MM.1S (cell line): ENCODE results near the gene GCG.

Experiments used
- DNase-seq: peaks from one replicate; pipeline ENCODE4 v3.0.0-alpha.2; 2015
- H2AFZ ChIP-seq: fragments of 300-600 bp; sonication (generic); 2 replicates; pipeline ENCODE4 v1.6.0; 2016; ENCODE audit warnings: antibody characterized with exemption, low read length
- H3F3A ChIP-seq: fragments of 300-600 bp; sonication (generic); 2 replicates; pipeline ENCODE4 v1.6.1; 2016; ENCODE audit warnings: mild to moderate bottlenecking, antibody characterized with exemption, low read length, moderate library complexity, mixed read lengths; ENCODE audit not compliant: insufficient read depth
- H3K27ac ChIP-seq: fragments of 300-600 bp; sonication (generic); 2 replicates; pipeline ENCODE4 v1.5.1; 2016; ENCODE audit warnings: mild to moderate bottlenecking, low read length
- H3K27me3 ChIP-seq: fragments of 300-600 bp; sonication (generic); replicated peaks from 2 replicates; pipeline ENCODE4 v1.6.0; 2016; ENCODE audit warnings: low read length; ENCODE audit not compliant: insufficient read depth
- H3K36me3 ChIP-seq: fragments of 300-600 bp; sonication (generic); replicated peaks from 2 replicates; pipeline ENCODE4 v1.6.1; 2016; ENCODE audit warnings: mild to moderate bottlenecking, low read length, mixed read lengths; ENCODE audit not compliant: insufficient read depth
- H3K4me1 ChIP-seq: fragments of 300-600 bp; sonication (generic); 2 replicates; pipeline ENCODE4 v1.6.1; 2016; ENCODE audit warnings: low read length, mixed read lengths
- H3K4me2 ChIP-seq: fragments of 300-600 bp; sonication (generic); 2 replicates; pipeline ENCODE4 v1.6.0; 2016; ENCODE audit warnings: low read depth, low read length
- H3K4me3 ChIP-seq: fragments of 300-600 bp; sonication (generic); 2 replicates; pipeline ENCODE4 v1.5.1; 2016; ENCODE audit warnings: low read length, mixed read lengths
- H3K79me2 ChIP-seq: fragments of 300-600 bp; sonication (generic); 2 replicates; pipeline ENCODE4 v1.6.1; 2016; ENCODE audit warnings: mixed run types, low read length, mixed read lengths
- H3K9ac ChIP-seq: fragments of 300-600 bp; sonication (generic); 2 replicates; pipeline ENCODE4 v1.6.1; 2016; ENCODE audit warnings: low read length, mixed read lengths
- H3K9me2 ChIP-seq: fragments of 300-600 bp; sonication (generic); replicated peaks from 2 replicates; pipeline ENCODE4 v1.6.1; 2016; ENCODE audit warnings: mild to moderate bottlenecking, low read length, mixed read lengths; ENCODE audit not compliant: insufficient read depth
- H3K9me3 ChIP-seq: fragments of 300-600 bp; sonication (generic); replicated peaks from 2 replicates; pipeline ENCODE4 v1.6.1; 2016; ENCODE audit warnings: mild to moderate bottlenecking, low read length, mixed read lengths; ENCODE audit not compliant: insufficient read depth
- H4K20me1 ChIP-seq: fragments of 300-600 bp; sonication (generic); 2 replicates; pipeline ENCODE4 v1.6.1; 2016; ENCODE audit warnings: mild to moderate bottlenecking, low read length, moderate library complexity, mixed read lengths; ENCODE audit not compliant: insufficient read depth
- CTCF ChIP-seq: fragments of 300-600 bp; sonication (generic); IDR thresholded peaks from 2 replicates; pipeline ENCODE4 v1.5.1; 2016; ENCODE audit warnings: antibody characterized with exemption, low read length, mixed read lengths
- EZH2 ChIP-seq: fragments of 300-600 bp; sonication (generic); optimal IDR thresholded peaks from 2 replicates; pipeline ENCODE3; 2017; ENCODE audit warnings: low read depth, mild to moderate bottlenecking, antibody characterized with exemption, low read length, mixed read lengths
- EZH2phosphoT487 ChIP-seq: fragments of 300-600 bp; sonication (generic); IDR thresholded peaks from 2 replicates; pipeline ENCODE4 v1.6.1; 2018; ENCODE audit warnings: antibody characterized with exemption, low read length

GCG gene

GRCh38 chr2:162174746-162175145 lies 22.7 kb upstream of the GCG start:
- Histone ChIP-seq H2AFZ (no peak overlapping the region), H3F3A (no peaks in the 10 kb centered on the region), H3K4me2 (no peak overlapping the region), H3K4me3 (no peak overlapping the region), H4K20me1 (no peaks in the 10 kb centered on the region), H3K4me1 (no peaks in the 10 kb centered on the region), H3K36me3 (no peaks in the 10 kb centered on the region), H3K9me2 (no peaks in the 10 kb centered on the region), H3K79me2 (no peaks in the 10 kb centered on the region), H3K9ac (no peak overlapping the region), H3K9me3 (no peaks in the 10 kb centered on the region), H3K27me3 (no peaks in the 10 kb centered on the region), H3K27ac (no peak overlapping the region)
- no peak for TF ChIP-seq EZH2phosphoT487
- no peak for TF ChIP-seq EZH2
- TF ChIP-seq CTCF: no peak
- no peak for DNase-seq

- no peaks in the 10 kb centered on the region for H3K79me2 ChIP-seq
- DNase-seq: no peak
- no peak overlapping the region for H3K27ac ChIP-seq
Observed at GRCh38 chr2:162172802-162173370, 20.8 kb upstream of the GCG start.

GRCh38 chr2:162166745-162167144 lies 14.7 kb upstream of the GCG start:
- Histone ChIP-seq H4K20me1 (no peaks in the 10 kb centered on the region), H3K9ac (no peak overlapping the region), H3K27me3 (no peaks in the 10 kb centered on the region), H3K9me2 (no peaks in the 10 kb centered on the region), H3K36me3 (no peaks in the 10 kb centered on the region), H3K4me3 (no peak overlapping the region), H3K9me3 (no peaks in the 10 kb centered on the region), H3K27ac (no peak overlapping the region), H2AFZ (no peak overlapping the region), H3F3A (no peaks in the 10 kb centered on the region), H3K4me1 (0 out of 2 replicates have a peak, but pooled peaks cover 8% of the 10 kb centered on the region), H3K4me2 (no peak overlapping the region), H3K79me2 (no peaks in the 10 kb centered on the region)
- no peak for DNase-seq
- no peak for TF ChIP-seq EZH2
- no peak for TF ChIP-seq CTCF
- no peak for TF ChIP-seq EZH2phosphoT487

More at GRCh38 chr2:162172802-162173370, 20.8 kb upstream of the GCG start:
- no peaks in the 10 kb centered on the region for H3K4me1 ChIP-seq
- no peak overlapping the region for H2AFZ ChIP-seq
- no peaks in the 10 kb centered on the region for H4K20me1 ChIP-seq
- no peaks in the 10 kb centered on the region for H3K36me3 ChIP-seq
- no peaks in the 10 kb centered on the region for H3K27me3 ChIP-seq
- no peak for TF ChIP-seq EZH2phosphoT487
- no peak for TF ChIP-seq EZH2
- no peak for TF ChIP-seq CTCF
- H3K9me3 ChIP-seq: no peaks in the 10 kb centered on the region
- no peak overlapping the region for H3K4me3 ChIP-seq
- H3K9ac ChIP-seq: no peak overlapping the region
- no peaks in the 10 kb centered on the region for H3F3A ChIP-seq
- H3K4me2 ChIP-seq: no peak overlapping the region
- H3K9me2 ChIP-seq: no peaks in the 10 kb centered on the region
